ENCODE data around the gene VN1R4. TPM values are rescaled to one million over a fixed set of nuclear protein-coding genes. Genes with fewer than 3 reads are reported as not detected.
"Not testable (repeated sequence)": the region's sequence is repeated elsewhere in the genome, so short reads cannot be mapped to it uniquely, and the experiment has no call there.

The VN1R4 gene
- total RNA-seq, 4 donors from 2014 or later: not detected

DNA sequence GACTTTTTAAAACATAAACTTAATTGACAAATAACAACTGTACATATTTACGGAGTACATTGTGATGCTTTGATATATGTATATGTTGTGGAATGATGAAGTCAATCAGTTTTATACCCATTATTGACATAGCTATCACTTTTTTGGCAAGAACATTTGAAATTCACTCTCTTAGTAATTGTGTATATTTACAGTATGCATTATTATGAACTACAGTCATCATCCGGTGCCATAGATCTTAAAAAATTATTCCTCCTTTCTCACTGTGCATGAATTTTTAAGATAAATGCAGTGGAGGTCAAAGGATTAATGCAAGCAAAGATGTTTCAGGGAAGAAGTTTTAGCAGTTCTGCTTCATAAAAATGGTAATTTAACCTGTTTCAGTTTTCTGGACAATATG, 8.0 kb upstream of the VN1R4 start:
- in situ Hi-C loops (cut with MboI; ENCODE audit: low pct_ligation_motif_present in 1 of 4, low pct_unique_long_range_greater_than_20kb in 1 of 4, low sequenced_read_pairs in 3 of 4): no loop called here
- TF ChIP-seq, protein P1, sequence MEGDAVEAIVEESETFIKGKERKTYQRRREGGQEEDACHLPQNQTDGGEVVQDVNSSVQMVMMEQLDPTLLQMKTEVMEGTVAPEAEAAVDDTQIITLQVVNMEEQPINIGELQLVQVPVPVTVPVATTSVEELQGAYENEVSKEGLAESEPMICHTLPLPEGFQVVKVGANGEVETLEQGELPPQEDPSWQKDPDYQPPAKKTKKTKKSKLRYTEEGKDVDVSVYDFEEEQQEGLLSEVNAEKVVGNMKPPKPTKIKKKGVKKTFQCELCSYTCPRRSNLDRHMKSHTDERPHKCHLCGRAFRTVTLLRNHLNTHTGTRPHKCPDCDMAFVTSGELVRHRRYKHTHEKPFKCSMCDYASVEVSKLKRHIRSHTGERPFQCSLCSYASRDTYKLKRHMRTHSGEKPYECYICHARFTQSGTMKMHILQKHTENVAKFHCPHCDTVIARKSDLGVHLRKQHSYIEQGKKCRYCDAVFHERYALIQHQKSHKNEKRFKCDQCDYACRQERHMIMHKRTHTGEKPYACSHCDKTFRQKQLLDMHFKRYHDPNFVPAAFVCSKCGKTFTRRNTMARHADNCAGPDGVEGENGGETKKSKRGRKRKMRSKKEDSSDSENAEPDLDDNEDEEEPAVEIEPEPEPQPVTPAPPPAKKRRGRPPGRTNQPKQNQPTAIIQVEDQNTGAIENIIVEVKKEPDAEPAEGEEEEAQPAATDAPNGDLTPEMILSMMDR (IDR thresholded peaks at IDR 0.05): no peak
- no peak for TF ChIP-seq POLR2AphosphoS5 (IDR thresholded peaks at IDR 0.05)
- TF ChIP-seq POLR2A (IDR thresholded peaks at IDR 0.05): no peak
- no peak for TF ChIP-seq EP300 (IDR thresholded peaks at IDR 0.05; ENCODE audit: low read depth)
- 92 to 100% methylated on average over 2 of the region's 2 CpGs for WGBS, 2 donors (ENCODE audit: low coverage in 1 of 2)
- Histone ChIP-seq H3K27ac (no peak overlapping the region), H3K9me3 (no peaks in the 10 kb centered on the region), H3K27me3 (no peaks in the 10 kb centered on the region), H3K4me3 (no peak overlapping the region), H3K4me1 (no peaks in the 10 kb centered on the region), H3K36me3 (no peaks in the 10 kb centered on the region)
- intact Hi-C loops (cut with DNase I; ENCODE audit: low total_unique reads): no loop called here
- no peak for DNase-seq

DNA sequence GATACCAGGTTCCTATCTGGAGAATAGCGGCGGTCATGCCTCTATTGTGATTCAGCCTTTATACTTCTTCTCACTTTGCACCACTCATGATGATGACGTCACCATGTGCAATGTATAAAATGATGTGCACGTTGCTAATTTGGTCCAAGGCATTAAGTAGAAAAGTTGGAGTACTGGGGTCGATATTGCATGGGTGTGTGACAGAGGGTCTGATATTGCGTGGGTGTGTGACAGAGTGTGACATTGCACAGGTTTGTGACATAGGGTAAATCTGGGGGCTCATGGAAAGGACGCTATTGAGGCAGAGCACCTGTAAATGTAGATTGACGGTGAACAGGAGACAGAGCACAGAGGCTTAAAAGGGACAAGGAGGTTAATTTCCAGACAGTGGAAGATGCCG, 4.5 kb upstream of the VN1R4 start:
- intact Hi-C loops (cut with DNase I; ENCODE audit: low total_unique reads) (no loop called here), in situ Hi-C loops (cut with MboI; ENCODE audit: low pct_ligation_motif_present in 1 of 4, low pct_unique_long_range_greater_than_20kb in 1 of 4, low sequenced_read_pairs in 3 of 4) (loop anchor here in 1 of 4 donors (5.0 kb wide), 1 partner anchor 40 kb away; no protein-coding TSS in a partner anchor)
- no peak for DNase-seq
- Histone ChIP-seq H3K27ac (no peak overlapping the region), H3K4me1 (no peaks in the 10 kb centered on the region), H3K9me3 (no peaks in the 10 kb centered on the region), H3K27me3 (no peaks in the 10 kb centered on the region), H3K4me3 (no peak overlapping the region), H3K36me3 (no peaks in the 10 kb centered on the region)
- WGBS, 2 donors (ENCODE audit: low coverage in 1 of 2): 86 to 88% methylated on average over 6 to 9 of the region's 9 CpGs
- TF ChIP-seq EP300 (IDR thresholded peaks at IDR 0.05; ENCODE audit: low read depth) (no peak), POLR2A (IDR thresholded peaks at IDR 0.05) (no peak)

DNA sequence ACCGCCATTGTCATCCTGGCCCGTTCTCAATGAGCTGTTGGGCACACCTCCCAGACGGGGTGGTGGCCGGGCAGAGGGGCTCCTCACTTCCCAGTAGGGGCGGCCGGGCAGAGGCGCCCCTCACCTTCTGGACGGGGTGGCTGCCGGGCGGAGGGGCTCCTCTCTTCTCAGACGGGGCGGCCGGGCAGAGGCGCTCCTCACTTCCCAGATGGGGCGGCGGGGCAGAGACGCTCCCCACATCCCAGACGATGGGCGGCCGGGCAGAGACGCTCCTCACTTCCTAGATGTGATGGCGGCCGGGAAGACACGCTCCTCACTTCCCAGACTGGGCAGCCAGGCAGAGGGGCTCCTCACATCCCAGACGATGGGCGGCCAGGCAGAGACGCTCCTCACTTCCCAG, 2.3 kb upstream of the VN1R4 start:
- intact Hi-C loops (cut with DNase I; ENCODE audit: low total_unique reads); H3K27ac ChIP-seq; H3K4me1 ChIP-seq; H3K36me3 ChIP-seq; H3K9me3 ChIP-seq; H3K27me3 ChIP-seq; DNase-seq; H3K4me3 ChIP-seq: not testable (repeated sequence)
- 95% methylated on average over 19 of the region's 27 CpGs; no CpG with 5 or more reads in 1 of the 2 donors for WGBS, 2 donors (ENCODE audit: low coverage in 1 of 2)
- in situ Hi-C loops (cut with MboI; ENCODE audit: low pct_ligation_motif_present in 1 of 4, low pct_unique_long_range_greater_than_20kb in 1 of 4, low sequenced_read_pairs in 3 of 4): loop anchor here in 1 of 4 donors (5.0 kb wide), 1 partner anchor 42 kb away; no protein-coding TSS in a partner anchor

DNA sequence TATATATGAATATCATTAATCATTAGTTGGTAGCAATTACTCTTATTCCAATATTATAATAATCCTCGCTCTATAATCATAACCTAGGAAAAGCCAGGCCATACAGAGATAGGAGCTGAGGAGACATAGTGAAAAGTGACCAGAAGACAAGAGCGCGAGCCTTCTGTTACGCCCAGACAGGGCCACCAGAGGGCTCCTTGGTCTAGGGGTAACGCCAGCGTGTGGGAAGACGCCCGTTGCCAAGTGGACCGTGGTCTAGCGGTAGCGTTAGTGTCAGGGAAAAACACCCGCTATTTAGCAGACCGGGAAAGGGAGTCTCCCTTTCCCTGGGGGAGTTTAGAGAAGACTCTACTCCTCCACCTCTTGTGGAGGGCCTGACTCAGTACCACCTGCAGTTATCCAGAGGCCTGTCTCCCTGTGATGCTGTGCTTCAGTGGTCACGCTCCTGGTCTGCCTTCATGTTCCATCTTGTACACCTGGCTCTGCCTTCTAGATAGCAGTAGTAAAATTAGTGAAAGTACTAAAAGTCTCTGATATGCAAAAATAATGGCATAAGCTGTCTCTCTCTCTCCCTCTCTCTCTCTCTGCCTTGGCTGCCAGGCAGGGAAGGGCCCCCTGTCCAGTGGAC, 9.7 kb downstream of the VN1R4 start, which contains the start of gene VN1R2:
Gene VN1R2 (plus strand): TSS at position 578 of the 628 bp plus-strand sequence. CDS start 84 bp downstream, outside the sequence.
- intact Hi-C loops (cut with DNase I; ENCODE audit: low total_unique reads); in situ Hi-C loops (cut with MboI; ENCODE audit: low pct_ligation_motif_present in 1 of 4, low pct_unique_long_range_greater_than_20kb in 1 of 4, low sequenced_read_pairs in 3 of 4); H3K27ac ChIP-seq; H3K4me3 ChIP-seq; H3K36me3 ChIP-seq; H3K27me3 ChIP-seq; DNase-seq: not testable (repeated sequence)
- Histone ChIP-seq H3K4me1 (peaks cover 0 to 13% (median 2%) of the 10 kb centered on the region in 4 donors), H3K9me3 (peaks cover 3 to 10% of the 10 kb centered on the region in 2 donors)
- WGBS, 2 donors (ENCODE audit: low coverage in 1 of 2): 70 to 74% methylated on average over 6 to 14 of the region's 14 CpGs

DNA sequence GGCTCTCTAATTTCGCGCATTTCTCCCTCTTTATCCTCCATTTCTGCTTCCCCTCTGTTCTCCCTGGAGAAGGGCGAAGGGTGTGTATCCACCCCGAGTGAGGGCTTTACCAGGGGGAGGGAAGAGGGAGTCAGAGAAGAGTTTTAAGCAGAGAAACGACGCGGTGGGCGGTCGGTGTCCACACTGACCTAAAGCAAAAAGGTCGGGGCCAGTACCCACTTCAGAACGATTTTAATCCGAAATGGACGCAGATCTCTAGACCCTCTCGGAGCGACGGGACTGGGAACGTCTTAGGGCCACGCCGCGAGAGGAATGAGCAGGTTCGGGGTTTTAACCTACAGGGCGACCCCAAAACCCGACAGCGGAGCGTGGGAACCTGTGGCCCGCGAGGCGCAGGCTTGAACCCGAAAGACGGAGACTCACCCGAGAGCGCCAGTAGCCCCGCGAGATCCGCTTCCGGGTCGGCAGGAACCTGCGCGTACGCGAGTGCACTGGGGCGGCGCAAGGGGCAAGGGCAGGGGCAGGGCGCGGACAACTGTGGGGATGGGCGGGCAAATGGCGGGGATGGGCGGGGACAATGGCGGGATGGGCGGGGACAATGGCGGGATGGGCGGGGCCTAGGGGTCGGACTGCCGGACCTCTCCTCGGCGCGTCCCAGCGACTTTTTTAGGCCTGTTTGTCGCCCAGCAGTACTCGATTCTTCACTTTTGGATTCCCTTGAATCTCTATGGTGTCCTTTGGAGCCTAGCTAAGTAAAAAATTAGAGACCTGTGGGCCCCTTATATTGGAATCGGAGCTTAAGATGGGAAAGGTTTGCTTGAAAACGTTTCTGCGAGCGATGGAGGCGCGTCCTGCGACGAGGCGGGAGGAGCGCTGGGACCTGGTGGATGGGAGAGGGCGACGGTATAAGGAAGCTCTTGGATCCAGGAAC, 12.8 kb downstream of the VN1R4 start, which contains the start of gene ZNF677:
Gene ZNF677 (minus strand): TSS at position 463 of the 931 bp plus-strand sequence. CDS start 3,323 bp downstream, outside the sequence.
- Histone ChIP-seq H3K27me3 (no peaks in the 10 kb centered on the region), H3K4me1 (peaks cover 0 to 13% (median 2%) of the 10 kb centered on the region in 4 donors), H3K36me3 (peaks cover 0 to 26% (median 9%) of the 10 kb centered on the region in 4 donors), H3K9me3 (peaks cover 20 to 24% of the 10 kb centered on the region in 2 donors), H3K27ac (peak within 1 kb of the TSS; percentile 64 to 81 (median 76)), H3K4me3 (peak within 1 kb of the TSS; percentile 61 to 79 (median 68))
- DNase-seq: peak; percentile 72
- 18 to 24% methylated on average over 9 to 71 of the region's 72 CpGs for WGBS, 2 donors (ENCODE audit: low coverage in 1 of 2)
- in situ Hi-C loops (cut with MboI; ENCODE audit: low pct_ligation_motif_present in 1 of 4, low pct_unique_long_range_greater_than_20kb in 1 of 4, low sequenced_read_pairs in 3 of 4): no loop called here
- peak; percentile 31 to 59 (median 45) for TF ChIP-seq POLR2AphosphoS5 (IDR thresholded peaks at IDR 0.05)
- TF ChIP-seq EP300 (IDR thresholded peaks at IDR 0.05; ENCODE audit: low read depth): no peak
- intact Hi-C loops (cut with DNase I; ENCODE audit: low total_unique reads): no loop called here
